Medulla oblongata (tissue), 1 donor: ENCODE data around the gene VPS4A.

Source experiments
- DNase-seq: peaks from one replicate; pipeline ENCODE4 v3.0.0-alpha.2; 2015; ENCODE audit errors: extremely low spot score

The VPS4A gene

DNA sequence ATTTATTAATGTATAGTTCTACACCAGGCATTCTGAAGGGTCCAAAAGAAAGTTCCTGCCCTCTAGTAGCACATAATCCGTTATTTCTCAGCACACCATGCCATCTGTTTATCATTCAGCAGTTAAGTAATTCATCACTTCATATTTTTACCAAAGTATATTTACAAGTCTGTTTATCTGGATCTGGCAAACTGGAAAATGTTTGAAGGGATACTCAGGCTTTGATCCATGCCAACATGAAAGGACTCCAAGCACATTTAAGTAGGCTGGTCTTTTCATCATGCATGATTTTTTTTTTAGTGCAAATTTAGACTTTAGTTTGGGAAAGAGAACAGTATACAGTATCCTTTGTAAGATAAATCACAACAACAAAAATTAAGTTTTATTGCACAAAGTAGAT is 4.1 kb upstream of the VPS4A start:
- DNase-seq, result no peak

DNA sequence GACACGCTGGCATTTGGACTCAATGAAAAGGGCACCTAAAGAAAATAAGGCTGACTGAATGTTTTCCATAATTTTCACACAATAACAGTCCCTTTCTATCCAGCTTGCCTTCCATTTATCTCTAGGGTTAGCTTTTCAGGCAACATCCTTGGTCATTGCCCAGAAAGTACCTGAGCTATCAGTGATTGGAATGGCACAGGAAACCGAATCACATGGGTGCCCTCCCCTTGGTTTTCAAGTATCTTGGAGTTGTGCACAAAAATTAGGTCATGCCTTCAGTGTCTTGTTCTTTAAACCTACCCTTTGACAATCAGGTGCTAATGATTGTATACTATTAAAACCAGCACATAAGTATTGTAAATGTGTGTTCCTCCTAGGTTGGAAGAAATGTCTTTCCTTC is 3.3 kb upstream of the VPS4A start:
- no peak for DNase-seq

DNA sequence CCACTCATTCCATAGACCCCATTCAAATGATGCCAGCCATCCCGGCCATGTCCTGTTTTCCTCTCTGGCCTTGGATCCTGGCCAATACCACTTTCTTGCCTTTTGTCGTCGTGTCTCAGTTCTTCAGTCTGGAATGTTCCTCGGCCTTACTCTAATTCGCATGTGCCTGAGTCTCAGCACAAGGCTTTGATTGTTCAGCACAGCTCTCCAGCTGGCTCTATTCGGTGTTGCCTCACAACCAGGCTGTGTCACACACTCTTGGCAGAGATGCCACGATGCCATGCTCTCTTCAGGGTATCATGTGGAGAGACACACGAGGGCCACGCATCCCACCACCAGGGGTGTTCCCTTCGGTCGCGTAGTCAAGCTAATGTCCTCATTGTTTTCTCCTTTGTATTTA is 1.8 kb upstream of the VPS4A start:
- peak; percentile 84 for DNase-seq

DNA sequence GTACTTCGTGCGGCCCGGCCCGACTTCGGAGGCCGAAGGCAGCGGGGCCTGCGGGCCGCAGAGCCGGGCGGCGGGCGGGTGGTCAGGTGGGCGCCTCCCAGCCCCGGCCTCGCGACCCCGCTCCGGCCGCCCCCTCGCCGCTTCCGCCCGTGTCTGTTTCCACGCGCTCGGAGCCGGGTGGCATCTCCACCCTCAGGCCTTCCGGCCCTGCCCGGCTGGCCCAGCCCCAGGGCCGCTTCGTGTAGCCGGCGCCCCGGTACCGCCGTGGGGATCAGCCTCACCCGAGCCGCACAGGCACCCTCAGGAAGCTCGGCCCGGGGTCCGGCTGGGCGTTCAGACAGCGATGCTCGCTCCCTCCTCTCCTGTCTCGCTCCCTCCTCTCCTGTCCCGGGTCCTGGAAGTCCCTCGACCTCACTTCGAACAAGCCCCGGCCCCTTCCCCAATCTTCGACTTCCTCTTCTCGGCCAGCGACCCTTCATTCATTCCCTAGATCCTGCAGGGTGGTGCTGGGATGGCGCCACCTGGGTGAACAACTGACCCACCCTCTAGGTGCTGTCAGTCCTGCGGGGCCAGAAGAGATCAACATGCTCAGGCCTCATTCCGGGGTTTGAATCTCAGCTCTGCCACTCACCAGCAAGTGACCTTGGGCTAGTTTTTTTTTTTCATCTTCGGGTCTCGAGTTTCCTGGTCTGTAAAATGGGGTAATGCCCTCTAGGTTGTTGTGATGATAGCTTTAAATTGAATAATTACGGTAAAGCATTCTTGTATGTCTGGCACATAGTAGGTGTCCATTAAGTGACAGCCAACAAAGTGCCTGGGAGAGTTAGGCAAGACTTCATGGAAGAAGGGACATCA is 610 bp downstream of the VPS4A start:
- no peak for DNase-seq

DNA sequence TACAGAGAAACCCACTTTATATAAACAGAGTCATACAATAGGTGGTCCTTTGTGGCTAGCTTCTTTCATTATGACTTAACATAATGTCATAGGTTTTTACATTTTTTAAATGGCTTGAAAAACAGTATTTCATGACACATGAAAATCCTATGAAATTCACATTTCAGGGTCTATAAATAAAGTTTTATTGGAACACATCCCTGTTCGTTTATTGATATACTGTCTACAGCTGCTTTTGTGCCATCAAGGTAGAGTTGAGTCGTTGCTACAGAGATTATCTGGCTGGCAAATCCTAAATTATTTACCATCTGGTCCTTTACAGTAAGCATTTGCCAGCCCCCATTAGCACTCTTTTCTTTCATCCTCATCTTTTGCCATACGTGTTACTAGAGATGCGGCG is 2.3 kb downstream of the VPS4A start:
- no peak for DNase-seq

DNA sequence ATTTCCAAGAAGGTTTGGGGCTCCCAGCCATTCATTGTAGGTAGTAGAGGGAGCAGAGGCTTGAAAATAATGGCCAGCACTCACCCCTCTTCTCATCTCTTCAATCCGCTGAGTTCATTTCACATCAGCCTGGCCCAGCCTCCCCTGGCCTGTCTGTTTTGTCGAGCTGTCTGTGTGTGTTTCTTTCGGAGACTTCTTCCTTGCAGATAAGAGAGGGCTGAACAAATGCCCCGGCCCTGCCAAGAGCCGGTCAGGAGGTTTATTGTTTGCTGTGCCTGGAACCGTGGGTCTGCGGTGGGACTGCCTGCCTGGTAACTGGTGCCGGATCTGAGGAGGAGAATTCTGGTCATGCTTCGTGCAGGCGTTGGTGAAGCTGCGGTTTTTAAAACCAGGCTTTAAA is 3.4 kb downstream of the VPS4A start:
- peak; percentile 25 for DNase-seq

DNA sequence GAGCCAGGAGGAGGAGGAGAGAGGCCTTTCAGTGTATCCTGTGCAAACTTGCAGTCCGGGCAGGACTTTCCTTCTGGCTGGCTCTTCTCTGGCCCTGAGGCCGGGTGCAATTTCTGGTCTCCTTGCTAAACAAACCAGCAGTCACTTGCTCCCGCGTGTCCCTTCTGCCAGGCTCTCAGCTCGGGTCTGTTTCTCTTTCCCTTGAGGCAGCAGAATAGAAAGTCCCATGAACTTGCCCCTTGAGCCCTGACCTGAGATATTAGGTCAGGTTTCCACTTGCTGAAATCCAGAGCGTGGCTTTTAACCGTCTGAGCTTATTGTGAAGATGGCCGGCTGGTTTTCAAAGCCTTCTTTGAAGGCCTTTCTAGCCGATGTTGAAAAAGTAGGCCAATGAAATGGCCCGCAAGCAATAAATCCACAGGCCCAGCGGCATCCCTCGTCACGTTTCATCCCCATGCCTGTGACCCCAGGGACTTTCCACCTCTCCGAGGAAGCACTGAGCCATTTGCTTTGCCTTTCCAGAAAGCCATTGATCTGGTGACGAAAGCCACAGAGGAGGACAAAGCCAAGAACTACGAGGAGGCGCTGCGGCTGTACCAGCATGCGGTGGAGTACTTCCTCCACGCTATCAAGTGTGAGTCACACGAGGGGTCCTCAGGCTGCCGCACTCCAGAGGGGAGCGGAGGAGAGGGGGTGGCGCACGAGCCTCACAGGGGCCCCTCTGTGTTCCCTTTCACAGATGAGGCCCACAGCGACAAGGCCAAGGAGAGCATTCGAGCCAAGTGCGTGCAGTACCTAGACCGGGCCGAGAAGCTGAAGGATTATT is 4.5 kb downstream of the VPS4A start:
- DNase-seq, result peak; percentile 38

DNA sequence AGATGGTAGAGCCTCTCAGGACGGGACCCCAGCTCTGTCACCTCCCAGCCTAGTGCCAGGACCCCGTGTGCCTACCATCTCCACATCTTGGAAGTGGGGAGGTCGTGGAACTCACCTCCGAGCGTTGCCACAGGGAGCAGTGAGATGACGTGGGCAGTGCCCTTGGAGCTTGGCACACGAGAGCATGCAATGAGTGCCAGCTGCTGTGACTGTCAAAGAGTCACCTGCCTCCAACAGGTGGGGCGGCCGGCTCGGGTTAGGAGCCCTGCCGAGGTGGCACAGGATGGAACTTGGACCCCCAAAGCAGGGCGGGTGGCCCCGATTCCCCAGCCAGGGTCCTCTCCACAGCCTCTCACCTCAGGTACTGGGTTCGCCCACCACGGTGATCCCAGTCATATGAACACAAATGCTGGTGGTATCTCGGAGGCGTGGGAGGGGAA is 5.5 kb downstream of the VPS4A start:
- no peak for DNase-seq

DNA sequence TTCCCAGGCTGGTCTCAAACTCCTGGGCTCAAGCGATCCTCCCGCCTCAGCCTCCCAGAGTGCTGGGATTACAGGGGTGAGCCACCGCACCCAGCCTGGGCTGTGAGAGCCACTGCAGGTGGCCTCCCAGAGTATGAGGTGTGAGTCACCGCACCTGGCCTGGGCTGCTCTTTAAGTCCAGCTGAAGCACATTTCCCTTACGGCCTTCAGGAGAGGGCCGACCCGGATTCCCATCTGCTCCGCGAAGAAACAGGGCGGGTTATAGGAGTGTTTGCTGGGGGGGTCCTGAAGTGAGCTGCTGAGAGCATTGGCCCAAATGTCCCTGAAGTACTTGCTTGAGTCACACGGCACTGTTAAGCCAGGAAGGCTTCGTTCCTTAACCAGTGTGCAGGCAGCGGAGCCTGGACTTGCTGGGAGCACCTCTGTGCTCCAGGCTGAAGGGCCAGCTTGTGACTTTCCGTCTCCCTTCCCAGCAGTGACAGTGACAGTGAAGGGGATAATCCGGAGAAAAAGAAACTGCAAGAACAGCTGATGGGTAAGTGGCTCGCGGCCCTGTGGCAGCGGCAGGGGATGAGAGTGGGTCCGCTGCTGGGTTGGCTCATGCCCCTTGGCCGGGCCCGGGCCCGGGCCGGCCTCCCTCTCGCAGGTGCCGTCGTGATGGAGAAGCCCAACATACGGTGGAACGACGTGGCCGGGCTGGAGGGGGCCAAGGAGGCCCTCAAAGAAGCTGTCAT is 7.2 kb downstream of the VPS4A start:
- no peak for DNase-seq

DNA sequence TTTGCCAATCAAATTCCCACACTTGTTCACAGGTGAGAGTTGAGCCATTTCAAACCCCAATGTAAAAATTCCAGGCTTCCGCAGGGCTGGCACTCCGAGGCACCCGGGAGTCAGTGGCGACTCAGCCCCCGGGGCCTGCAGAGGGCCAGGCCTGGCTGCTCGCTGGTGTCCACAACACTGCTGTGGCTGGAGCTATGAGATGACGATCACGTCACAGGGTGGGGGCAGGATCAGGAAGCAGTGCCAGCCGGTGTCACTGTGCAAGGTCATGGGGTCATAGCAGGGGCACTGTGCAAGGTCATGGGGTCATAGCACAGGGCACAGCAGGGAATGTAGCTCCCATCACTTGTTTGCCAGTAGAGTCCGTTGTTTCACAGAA is 7.8 kb downstream of the VPS4A start:
- no peak for DNase-seq

DNA sequence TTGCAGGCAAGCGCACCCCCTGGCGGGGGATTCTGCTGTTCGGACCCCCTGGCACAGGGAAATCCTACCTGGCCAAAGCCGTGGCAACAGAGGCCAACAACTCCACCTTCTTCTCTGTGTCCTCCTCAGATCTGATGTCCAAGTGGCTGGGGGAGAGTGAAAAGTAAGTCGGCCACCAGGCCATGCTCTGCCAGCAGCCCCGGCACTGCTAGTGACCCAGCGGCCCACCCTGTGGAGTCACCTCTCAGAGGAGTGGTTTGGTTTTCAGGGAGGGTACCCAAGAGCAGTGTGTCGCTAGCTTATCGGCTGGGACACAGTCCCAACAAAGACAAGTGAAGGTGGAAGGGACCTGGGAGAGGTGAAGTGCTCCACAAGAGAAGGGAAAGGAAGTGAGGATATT is 8.2 kb downstream of the VPS4A start:
- DNase-seq, result no peak

DNA sequence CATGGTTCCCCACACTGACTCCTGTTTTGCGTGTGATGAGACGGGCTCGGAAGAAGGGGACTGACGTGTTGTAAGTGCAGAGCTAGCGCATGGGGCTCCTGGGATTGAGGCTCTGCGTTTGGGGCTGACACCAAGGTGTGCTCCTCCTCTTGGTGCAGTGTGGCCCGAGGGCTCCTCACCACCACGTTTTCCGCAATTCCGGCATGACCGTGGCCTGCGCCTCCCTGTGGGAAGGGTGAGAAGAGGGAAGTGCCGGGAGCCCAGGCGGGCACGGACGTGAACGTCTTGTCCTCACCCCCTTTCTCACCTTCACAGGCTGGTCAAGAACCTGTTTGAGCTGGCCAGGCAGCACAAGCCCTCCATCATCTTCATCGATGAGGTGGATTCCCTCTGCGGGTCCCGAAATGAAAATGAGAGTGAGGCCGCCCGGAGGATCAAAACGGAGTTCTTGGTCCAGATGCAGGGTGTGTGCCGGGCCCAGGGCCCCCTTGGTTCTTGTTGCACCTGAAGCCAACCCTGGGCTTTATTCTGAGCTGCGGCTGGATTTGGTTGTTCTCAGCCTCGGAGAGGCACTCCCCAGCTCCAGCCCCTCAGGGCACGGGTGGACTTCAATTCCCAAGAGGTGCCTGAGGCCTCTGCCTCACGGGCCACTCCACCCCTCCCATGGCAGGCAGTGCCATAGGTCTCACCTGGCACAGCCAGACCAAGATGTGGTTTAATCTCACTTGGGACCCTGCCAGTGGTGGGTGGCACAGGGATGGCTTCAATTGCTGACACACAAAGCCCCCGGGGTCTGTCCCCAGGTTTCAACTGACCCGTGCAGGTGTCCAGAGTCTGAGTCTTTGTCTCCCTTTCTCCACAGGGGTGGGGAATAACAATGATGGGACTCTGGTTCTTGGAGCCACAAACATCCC is 8.9 kb downstream of the VPS4A start:
- DNase-seq, result no peak

DNA sequence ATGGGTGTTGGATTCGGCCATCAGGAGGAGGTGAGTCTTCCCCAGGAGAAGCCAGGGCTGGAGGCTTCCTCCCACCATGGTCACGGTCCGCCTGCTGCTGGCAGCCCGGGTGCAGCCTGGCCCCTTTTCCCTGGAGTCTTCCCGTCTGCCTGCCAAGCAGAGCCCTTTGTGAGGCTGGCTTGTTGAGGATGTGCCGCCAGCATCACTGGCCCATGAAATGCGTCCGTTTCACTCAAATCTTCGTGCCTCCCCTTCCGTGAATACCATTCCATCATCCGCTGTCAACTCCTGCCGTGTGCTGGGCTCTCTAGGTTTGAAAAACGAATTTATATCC is 9.6 kb downstream of the VPS4A start:
- no peak for DNase-seq

DNA sequence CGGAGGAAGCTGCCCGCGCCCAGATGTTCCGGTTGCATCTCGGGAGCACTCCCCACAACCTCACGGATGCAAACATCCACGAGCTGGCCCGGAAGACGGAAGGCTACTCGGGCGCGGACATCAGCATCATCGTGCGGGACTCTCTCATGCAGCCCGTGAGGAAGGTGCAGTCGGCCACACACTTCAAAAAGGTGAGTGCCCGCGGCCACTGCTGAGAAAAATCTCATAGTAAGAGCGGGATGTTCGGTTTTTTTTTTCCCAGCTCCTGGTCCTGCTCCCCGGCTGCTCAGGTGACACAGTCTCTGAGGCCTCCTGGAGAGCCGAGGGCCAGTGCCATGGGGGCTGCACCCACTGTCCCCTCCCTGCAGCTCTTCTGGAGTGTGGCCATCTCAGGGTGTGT is 9.9 kb downstream of the VPS4A start:
- DNase-seq, result no peak

DNA sequence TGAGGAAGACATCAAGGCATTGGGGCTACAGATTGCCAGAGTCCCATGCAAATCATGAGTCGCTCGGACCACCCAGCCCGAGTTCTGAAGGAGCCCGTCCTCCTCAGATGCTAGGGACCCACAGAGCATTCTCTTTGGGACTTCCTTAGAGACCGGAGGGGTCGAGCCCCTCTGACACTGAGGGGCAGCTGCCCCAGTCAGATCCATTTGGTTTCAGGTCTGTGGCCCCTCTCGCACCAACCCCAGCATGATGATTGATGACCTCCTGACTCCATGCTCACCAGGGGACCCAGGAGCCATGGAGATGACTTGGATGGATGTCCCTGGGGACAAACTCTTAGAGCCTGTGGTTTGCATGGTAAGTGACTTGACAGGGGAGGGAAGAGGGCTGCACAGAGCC is 11.2 kb downstream of the VPS4A start:
- DNase-seq, result no peak

DNA sequence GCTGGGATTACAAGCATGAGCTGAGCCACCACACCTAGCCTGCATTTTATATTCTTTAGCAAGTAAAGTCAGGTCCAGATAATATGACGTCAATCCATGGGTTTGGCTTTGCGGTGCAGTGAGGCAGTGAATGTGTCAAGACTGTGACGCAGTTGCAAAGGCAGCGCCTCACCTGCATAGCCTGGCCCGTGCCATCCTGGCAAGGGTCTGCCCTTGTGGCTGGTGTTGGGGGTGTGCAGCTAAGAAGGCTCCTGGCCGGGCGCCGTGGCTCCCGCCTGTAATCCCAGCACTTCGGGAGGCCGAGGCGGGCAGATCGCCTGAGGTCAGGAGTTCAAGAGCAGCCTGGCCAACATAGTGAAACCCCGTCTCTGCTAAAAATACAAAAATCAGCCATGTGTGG is 12.3 kb downstream of the VPS4A start:
- no peak for DNase-seq

DNA sequence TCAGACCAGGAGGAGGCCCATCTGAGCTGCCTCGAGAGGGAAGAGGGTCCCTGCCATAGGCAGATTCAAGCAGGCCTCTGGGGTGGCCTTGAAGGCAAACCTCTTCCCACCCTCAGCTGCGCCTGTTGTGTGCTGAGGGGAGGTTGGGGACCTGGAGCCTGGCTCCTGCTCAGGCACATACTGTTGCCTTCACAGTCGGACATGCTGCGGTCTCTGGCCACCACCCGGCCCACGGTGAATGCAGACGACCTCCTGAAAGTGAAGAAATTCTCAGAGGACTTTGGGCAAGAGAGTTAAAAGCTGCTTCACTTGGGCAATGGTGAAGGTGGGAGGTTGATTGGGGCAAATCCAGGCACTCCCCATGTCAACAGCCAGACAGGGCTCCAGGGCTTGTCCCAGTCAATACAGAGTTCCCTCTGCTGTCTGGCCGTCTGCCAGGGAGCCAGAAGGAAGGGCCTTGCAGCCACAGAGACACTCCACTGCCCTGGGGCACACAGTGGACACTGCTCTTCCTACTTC is 12.9 kb downstream of the VPS4A start:
- DNase-seq, result peak; percentile 68

DNA sequence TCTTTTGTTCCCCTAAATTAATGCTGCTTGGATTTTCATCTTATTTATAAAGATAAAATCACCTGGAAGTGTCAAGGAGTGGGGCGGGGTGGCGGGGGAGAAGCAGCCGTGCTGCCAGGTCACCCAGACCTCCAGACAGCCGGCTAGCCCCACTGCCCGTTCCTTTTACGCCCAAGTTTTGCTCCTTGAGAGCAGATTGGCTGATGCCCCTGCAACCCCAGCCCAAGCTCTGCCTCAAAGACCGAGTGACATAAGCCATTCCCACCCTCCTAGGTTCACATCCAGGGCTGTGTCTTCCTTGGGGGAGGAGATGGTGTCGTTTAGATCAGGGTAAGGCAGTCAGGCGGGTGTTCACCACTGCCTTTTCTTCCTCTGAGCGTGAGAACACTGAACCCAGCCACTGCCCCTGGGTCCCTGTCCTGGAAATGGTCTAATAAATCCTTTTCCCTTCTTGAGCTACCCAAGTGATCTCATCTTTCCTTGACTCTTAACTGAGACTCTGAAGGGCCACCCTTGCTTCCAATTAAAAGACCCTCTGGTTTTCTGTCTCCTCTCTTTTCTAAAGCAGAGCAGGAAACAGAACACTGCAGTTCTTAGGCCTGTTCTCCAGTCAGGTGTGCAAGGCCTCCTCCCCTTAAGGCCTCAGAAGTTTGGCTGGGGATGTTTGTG is 13.6 kb downstream of the VPS4A start:
- DNase-seq, result no peak

DNA sequence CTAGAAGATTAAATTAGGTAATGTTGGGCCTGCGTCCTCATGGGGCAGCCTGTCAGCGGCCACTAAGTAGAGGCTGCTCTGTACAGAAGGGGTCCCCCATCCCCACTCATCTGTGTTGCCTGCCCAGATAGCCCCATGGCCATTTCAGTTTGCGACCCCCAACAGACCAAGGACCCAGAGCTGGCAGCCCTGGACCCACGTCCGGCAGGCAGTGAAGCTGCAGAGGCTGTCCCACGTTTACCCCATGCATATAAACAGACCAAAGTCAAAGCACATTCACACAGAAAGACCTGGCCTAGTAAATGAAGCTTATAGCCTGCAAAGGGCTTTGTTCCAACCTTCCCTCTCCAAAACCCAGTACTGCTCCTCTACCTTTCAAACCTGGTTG is 14.6 kb downstream of the VPS4A start:
- DNase-seq, result no peak

DNA sequence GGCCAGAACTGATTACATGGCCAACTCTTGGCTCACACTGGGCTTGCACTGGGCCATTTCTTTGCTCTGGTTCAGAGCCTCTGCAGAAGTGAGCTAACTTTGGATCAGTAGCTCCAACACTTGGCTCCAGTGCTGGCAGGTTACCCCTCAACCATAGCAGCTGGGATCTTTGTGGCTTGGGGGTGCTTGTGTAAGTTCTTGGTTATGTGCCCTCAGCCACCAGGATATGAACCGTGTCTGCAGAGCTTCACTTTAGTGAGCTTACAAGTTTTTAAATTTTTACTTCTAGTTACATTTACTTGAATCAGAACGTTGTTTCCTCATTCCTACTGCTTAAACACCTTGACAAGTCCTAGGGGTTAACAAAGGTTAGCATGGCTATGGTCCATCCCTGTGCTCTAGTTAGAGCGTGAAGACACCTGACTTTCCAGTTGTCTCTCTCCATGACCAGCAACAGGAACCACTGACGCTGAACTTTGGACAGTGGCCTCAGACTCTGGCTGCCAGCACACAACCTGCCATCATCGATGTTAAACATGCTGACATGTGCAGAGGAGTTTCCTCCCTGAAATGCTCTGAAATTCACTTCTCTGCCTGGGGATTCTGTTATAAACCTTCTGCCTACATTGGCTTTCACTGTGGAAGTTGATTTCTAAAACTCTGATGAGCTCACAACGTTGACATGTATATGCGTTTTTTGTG is 15.2 kb downstream of the VPS4A start:
- DNase-seq, result no peak
